HepG2 (cell line): ENCODE results near the gene APOL2. TPM values are rescaled to one million over a fixed set of nuclear protein-coding genes. Genes with fewer than 3 reads are reported as not detected.
"Not testable (repeated sequence)": the region's sequence is repeated elsewhere in the genome, so short reads cannot be mapped to it uniquely, and the experiment has no call there.

Source experiments
- HNF4G ChIP-seq, 2 experiments: sonication (generic) in 1 of 2; formaldehyde crosslinking in 1 of 2; IDR thresholded peaks; 2 replicates each; pipeline versions ENCODE4 v1.4.0 to v1.6.1; 2011 to 2020; ENCODE audit warnings: borderline replicate concordance in 2 of 2, low read depth in 2 of 2, mild to moderate bottlenecking in 2 of 2, low read length in 1 of 2, missing genetic modification reagents in 1 of 2, moderate library complexity in 1 of 2
- MEF2D ChIP-seq: sonication (generic); formaldehyde crosslinking; IDR thresholded peaks from 2 replicates; pipeline ENCODE4 v1.5.1; 2020; ENCODE audit warnings: mild to moderate bottlenecking, missing genetic modification reagents
- MZF1 ChIP-seq: sonication (generic); formaldehyde crosslinking; IDR thresholded peaks from 2 replicates; pipeline ENCODE4 v1.8.1; 2023; ENCODE audit warnings: mild to moderate bottlenecking, missing genetic modification reagents, borderline replicate concordance
- NFIC ChIP-seq: IDR thresholded peaks from 2 replicates; pipeline ENCODE4 v1.6.1; 2012; ENCODE audit warnings: mild to moderate bottlenecking, low read length, inconsistent platforms
- NR2F6 ChIP-seq, 2 experiments: IDR thresholded peaks; 2 replicates each; pipeline ENCODE4 v1.6.1; 2016; ENCODE audit warnings: antibody characterized with exemption in 1 of 2, mild to moderate bottlenecking in 1 of 2
- SOX6 ChIP-seq, 2 experiments: fragments of 450-650 bp in 1 of 2; sonication (generic) in 1 of 2; formaldehyde crosslinking in 1 of 2; IDR thresholded peaks; 2 replicates each; pipeline versions ENCODE4 v1.4.0 to v1.6.1; 2017 to 2020; ENCODE audit warnings: antibody characterized with exemption in 1 of 2, mild to moderate bottlenecking in 1 of 2, missing genetic modification reagents in 1 of 2
- SP1 ChIP-seq, 2 experiments: fragments of 450-650 bp in 1 of 2; sonication (generic) in 1 of 2; formaldehyde crosslinking in 1 of 2; IDR thresholded peaks; 2 replicates each; pipeline versions ENCODE4 v1.4.0 to v1.6.1; 2016 to 2020; ENCODE audit warnings: missing genetic modification reagents in 1 of 2
- SP4 ChIP-seq: sonication (generic); formaldehyde crosslinking; IDR thresholded peaks from 2 replicates; pipeline ENCODE4 v1.8.1; 2023; ENCODE audit warnings: mild to moderate bottlenecking, missing genetic modification reagents
- ZNF557 ChIP-seq: sonication (generic); formaldehyde crosslinking; IDR thresholded peaks from 2 replicates; pipeline ENCODE4 v1.4.0; 2020; ENCODE audit warnings: missing genetic modification reagents
- ZNF761 ChIP-seq: sonication (generic); formaldehyde crosslinking; conservative IDR thresholded peaks from 2 replicates; pipeline ENCODE4 v1.4.0; 2020; ENCODE audit warnings: mild to moderate bottlenecking, missing genetic modification reagents
- ZNF878 ChIP-seq: sonication (generic); formaldehyde crosslinking; IDR thresholded peaks from 2 replicates; pipeline ENCODE4 v1.8.1; 2023; ENCODE audit warnings: mild to moderate bottlenecking, missing genetic modification reagents, moderate library complexity
- polyA plus RNA-seq, 8 experiments: library from polyadenylated mRNA; depleted of rRNA in 3 of 8; stranded (reverse) in 7 of 8; unstranded in 1 of 8; fragments of >200 nt; fragmentation: Illumina TruSeq in 4 of 8; extraction: Trizol in 4 of 8; gene quantifications; 2 replicates each; pipeline versions ENCODE4 v1.2.1 to v1.2.3, GENCODE V29; 2011 to 2016; ENCODE audit warnings: low read depth in 4 of 8, missing spikeins in 1 of 8, mixed read lengths in 1 of 8; ENCODE audit not compliant: insufficient read depth in 1 of 8
- total RNA-seq, 5 experiments: library from RNA; depleted of rRNA; stranded (reverse); fragments of >200 nt; fragmentation: Illumina TruSeq; extraction: Trizol; gene quantifications; 2 replicates each; pipeline ENCODE4 v1.2.3, GENCODE V29; 2016; ENCODE audit warnings: low read depth in 1 of 5
- TF ChIP-seq, protein P1 (sequence below): sonication (generic); formaldehyde crosslinking; IDR thresholded peaks from 2 replicates; pipeline ENCODE4 v1.4.0; 2020; ENCODE audit warnings: missing genetic modification reagents
- TF ChIP-seq, protein P2 (sequence below): sonication (generic); formaldehyde crosslinking; IDR thresholded peaks from 2 replicates; pipeline ENCODE4 v1.4.0; 2020; ENCODE audit warnings: missing genetic modification reagents
- TF ChIP-seq, protein P3 (sequence below): sonication (generic); formaldehyde crosslinking; IDR thresholded peaks from 2 replicates; pipeline ENCODE4 v1.4.0; 2020; ENCODE audit warnings: missing genetic modification reagents
- TF ChIP-seq, protein P4 (sequence below): sonication (generic); formaldehyde crosslinking; IDR thresholded peaks from 2 replicates; pipeline ENCODE4 v1.4.0; 2020; ENCODE audit warnings: missing genetic modification reagents, borderline replicate concordance
- TF ChIP-seq, protein P5 (sequence below): sonication (generic); formaldehyde crosslinking; IDR thresholded peaks from 2 replicates; pipeline ENCODE4 v1.5.0; 2020; ENCODE audit warnings: mild to moderate bottlenecking, missing genetic modification reagents, borderline replicate concordance

APOL2 gene
- total and polyA plus RNA-seq, 2 of the 13 experiments (the other 11 are each of a cell fraction or from before 2014, with no cell fraction given) = 28.7 to 51.2 TPM

DNA sequence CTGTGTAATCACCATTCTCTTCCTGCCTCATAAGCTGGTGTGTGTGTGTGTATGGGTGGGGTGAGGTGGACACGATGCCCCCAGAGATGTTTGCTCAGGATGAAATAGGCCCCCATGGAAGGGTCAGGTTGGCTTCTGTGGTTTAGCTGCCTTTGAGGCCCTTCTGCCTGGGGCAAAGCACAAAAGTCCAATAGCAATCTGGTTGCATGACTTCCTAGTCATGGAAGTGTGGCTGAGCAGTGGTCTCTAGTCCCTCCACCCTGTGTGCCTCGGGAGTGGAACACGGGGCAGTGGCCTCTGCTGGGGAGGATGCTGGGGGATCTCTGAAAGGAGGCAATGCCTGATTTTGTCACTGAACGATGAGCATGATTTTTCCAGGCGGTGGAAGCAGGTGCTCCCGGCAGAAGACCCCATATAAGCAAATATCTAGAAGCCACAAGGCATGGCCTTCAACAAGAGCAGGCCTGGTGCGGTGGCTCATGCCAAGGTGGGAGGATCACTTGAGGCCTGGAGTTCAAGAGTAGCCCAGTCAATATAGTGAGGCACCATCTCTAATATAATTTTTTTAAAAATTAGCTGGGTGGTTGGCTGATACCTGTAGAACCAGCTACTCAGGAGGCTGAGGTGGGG, 12.8 kb upstream of the APOL2 start (continued):
- TF ChIP-seq, protein P1, sequence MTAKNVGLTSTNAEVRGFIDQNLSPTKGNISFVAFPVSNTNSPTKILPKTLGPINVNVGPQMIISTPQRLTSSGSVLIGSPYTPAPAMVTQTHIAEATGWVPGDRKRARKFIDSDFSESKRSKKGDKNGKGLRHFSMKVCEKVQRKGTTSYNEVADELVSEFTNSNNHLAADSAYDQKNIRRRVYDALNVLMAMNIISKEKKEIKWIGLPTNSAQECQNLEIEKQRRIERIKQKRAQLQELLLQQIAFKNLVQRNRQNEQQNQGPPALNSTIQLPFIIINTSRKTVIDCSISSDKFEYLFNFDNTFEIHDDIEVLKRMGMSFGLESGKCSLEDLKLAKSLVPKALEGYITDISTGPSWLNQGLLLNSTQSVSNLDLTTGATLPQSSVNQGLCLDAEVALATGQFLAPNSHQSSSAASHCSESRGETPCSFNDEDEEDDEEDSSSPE (CRISPR knock-in tag) = peak; percentile 60
- TF ChIP-seq SP4 (peak; percentile 60; the same call in 1 of the 2 replicates), HNF4G (IDR thresholded peaks at IDR 0.05; ENCODE audit: borderline replicate concordance, low read depth, low read length) (peak; percentile 77), HNF4G (CRISPR knock-in tag; IDR thresholded peaks at IDR 0.05; ENCODE audit: borderline replicate concordance, low read depth) (peak; percentile 63; the same call in 1 of the 2 replicates), MEF2D (CRISPR knock-in tag) (peak; percentile 74; the same call in 1 of the 2 replicates), MZF1 (0 out of 2 replicates have a peak, but pooled peaks have one; percentile 38), ZNF761 (CRISPR knock-in tag) (0 out of 2 replicates have a peak, but pooled peaks have one; percentile 35), ZNF878 (0 out of 2 replicates have a peak, but pooled peaks have one; percentile 6), SP1 (CRISPR knock-in tag; IDR thresholded peaks at IDR 0.05) (0 out of 2 replicates have a peak, but pooled peaks have one; percentile 11), NFIC (peak; percentile 26; the same call in 1 of the 2 replicates), SOX6 (CRISPR knock-in tag; IDR thresholded peaks at IDR 0.05) (peak; percentile 75), NR2F6 (IDR thresholded peaks at IDR 0.05) (peak; percentile 77), NR2F6 (CRISPR knock-in tag; IDR thresholded peaks at IDR 0.05) (peak; percentile 84), ZNF557 (0 out of 2 replicates have a peak, but pooled peaks have one; percentile 67)
- TF ChIP-seq, protein P2, sequence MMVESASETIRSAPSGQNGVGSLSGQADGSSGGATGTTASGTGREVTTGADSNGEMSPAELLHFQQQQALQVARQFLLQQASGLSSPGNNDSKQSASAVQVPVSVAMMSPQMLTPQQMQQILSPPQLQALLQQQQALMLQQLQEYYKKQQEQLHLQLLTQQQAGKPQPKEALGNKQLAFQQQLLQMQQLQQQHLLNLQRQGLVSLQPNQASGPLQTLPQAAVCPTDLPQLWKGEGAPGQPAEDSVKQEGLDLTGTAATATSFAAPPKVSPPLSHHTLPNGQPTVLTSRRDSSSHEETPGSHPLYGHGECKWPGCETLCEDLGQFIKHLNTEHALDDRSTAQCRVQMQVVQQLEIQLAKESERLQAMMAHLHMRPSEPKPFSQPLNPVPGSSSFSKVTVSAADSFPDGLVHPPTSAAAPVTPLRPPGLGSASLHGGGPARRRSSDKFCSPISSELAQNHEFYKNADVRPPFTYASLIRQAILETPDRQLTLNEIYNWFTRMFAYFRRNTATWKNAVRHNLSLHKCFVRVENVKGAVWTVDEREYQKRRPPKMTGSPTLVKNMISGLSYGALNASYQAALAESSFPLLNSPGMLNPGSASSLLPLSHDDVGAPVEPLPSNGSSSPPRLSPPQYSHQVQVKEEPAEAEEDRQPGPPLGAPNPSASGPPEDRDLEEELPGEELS (CRISPR knock-in tag) = peak; percentile 85
- TF ChIP-seq, protein P3, sequence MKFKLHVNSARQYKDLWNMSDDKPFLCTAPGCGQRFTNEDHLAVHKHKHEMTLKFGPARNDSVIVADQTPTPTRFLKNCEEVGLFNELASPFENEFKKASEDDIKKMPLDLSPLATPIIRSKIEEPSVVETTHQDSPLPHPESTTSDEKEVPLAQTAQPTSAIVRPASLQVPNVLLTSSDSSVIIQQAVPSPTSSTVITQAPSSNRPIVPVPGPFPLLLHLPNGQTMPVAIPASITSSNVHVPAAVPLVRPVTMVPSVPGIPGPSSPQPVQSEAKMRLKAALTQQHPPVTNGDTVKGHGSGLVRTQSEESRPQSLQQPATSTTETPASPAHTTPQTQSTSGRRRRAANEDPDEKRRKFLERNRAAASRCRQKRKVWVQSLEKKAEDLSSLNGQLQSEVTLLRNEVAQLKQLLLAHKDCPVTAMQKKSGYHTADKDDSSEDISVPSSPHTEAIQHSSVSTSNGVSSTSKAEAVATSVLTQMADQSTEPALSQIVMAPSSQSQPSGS = 0 out of 2 replicates have a peak, but pooled peaks have one; percentile 32
- TF ChIP-seq, protein P4, sequence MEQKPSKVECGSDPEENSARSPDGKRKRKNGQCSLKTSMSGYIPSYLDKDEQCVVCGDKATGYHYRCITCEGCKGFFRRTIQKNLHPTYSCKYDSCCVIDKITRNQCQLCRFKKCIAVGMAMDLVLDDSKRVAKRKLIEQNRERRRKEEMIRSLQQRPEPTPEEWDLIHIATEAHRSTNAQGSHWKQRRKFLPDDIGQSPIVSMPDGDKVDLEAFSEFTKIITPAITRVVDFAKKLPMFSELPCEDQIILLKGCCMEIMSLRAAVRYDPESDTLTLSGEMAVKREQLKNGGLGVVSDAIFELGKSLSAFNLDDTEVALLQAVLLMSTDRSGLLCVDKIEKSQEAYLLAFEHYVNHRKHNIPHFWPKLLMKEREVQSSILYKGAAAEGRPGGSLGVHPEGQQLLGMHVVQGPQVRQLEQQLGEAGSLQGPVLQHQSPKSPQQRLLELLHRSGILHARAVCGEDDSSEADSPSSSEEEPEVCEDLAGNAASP (CRISPR knock-in tag) = peak; percentile 62; the same call in 1 of the 2 replicates
- TF ChIP-seq, protein P5, sequence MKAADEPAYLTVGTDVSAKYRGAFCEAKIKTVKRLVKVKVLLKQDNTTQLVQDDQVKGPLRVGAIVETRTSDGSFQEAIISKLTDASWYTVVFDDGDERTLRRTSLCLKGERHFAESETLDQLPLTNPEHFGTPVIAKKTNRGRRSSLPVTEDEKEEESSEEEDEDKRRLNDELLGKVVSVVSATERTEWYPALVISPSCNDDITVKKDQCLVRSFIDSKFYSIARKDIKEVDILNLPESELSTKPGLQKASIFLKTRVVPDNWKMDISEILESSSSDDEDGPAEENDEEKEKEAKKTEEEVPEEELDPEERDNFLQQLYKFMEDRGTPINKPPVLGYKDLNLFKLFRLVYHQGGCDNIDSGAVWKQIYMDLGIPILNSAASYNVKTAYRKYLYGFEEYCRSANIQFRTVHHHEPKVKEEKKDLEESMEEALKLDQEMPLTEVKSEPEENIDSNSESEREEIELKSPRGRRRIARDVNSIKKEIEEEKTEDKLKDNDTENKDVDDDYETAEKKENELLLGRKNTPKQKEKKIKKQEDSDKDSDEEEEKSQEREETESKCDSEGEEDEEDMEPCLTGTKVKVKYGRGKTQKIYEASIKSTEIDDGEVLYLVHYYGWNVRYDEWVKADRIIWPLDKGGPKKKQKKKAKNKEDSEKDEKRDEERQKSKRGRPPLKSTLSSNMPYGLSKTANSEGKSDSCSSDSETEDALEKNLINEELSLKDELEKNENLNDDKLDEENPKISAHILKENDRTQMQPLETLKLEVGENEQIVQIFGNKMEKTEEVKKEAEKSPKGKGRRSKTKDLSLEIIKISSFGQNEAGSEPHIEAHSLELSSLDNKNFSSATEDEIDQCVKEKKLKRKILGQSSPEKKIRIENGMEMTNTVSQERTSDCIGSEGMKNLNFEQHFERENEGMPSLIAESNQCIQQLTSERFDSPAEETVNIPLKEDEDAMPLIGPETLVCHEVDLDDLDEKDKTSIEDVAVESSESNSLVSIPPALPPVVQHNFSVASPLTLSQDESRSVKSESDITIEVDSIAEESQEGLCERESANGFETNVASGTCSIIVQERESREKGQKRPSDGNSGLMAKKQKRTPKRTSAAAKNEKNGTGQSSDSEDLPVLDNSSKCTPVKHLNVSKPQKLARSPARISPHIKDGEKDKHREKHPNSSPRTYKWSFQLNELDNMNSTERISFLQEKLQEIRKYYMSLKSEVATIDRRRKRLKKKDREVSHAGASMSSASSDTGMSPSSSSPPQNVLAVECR (CRISPR knock-in tag) = peak; percentile 52; the same call in 1 of the 2 replicates
- not testable (repeated sequence) for TF ChIP-seq SP1, SOX6 (IDR thresholded peaks at IDR 0.05)
